Neural cell (in vitro differentiated cells): ENCODE data around the gene MOCS1.

Experiments
- EP300 ChIP-seq: fragments of 450-650 bp; conservative IDR thresholded peaks from 2 replicates; pipeline ENCODE4 v1.6.1; 2014; ENCODE audit warnings: antibody characterized with exemption, mild to moderate bottlenecking, moderate library complexity; ENCODE audit not compliant: poor library complexity, severe bottlenecking
- POLR2AphosphoS5 ChIP-seq: IDR thresholded peaks from 2 replicates; pipeline ENCODE4 v1.6.1; 2012
- RAD21 ChIP-seq: fragments of 450-650 bp; conservative IDR thresholded peaks from 2 replicates; pipeline ENCODE4 v1.6.1; 2014; ENCODE audit warnings: antibody characterized with exemption, mild to moderate bottlenecking, moderate library complexity
- TAF1 ChIP-seq: IDR thresholded peaks from 2 replicates; pipeline ENCODE4 v1.6.1; 2012; ENCODE audit warnings: low read depth
- TF ChIP-seq, protein P1 (sequence below): fragments of 450-650 bp; IDR thresholded peaks from 2 replicates; pipeline ENCODE4 v1.5.1; 2014; ENCODE audit warnings: antibody characterized with exemption, mild to moderate bottlenecking, moderate library complexity; ENCODE audit not compliant: poor library complexity, severe bottlenecking

DNA sequence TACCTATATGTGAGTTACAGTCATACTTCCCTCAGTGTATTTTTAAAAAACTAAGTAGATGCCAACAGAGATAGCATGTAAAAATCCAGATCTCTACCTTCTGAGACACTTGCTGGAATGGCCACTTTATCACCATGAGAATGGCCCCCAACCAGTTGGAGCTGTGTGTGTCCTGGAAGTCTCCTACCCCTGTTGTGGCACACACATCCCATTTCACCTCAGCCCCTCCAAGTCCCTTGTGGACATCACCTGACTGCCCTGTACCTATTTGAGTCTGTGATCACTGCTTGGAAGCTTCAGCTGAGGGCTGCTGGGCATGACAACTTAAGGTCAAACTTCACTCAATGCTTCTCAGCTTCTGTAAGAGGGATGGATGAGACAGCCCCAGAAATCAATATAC is 24.1 kb downstream of the MOCS1 start:
- TF ChIP-seq, protein P1, sequence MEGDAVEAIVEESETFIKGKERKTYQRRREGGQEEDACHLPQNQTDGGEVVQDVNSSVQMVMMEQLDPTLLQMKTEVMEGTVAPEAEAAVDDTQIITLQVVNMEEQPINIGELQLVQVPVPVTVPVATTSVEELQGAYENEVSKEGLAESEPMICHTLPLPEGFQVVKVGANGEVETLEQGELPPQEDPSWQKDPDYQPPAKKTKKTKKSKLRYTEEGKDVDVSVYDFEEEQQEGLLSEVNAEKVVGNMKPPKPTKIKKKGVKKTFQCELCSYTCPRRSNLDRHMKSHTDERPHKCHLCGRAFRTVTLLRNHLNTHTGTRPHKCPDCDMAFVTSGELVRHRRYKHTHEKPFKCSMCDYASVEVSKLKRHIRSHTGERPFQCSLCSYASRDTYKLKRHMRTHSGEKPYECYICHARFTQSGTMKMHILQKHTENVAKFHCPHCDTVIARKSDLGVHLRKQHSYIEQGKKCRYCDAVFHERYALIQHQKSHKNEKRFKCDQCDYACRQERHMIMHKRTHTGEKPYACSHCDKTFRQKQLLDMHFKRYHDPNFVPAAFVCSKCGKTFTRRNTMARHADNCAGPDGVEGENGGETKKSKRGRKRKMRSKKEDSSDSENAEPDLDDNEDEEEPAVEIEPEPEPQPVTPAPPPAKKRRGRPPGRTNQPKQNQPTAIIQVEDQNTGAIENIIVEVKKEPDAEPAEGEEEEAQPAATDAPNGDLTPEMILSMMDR: no peak
- no peak for TF ChIP-seq RAD21
- no peak for TF ChIP-seq POLR2AphosphoS5
- TF ChIP-seq TAF1: no peak
- TF ChIP-seq EP300: no peak
